HG02938 (cell line): ENCODE results near the gene PRMT1.
"Not testable (repeated sequence)": the region's sequence is repeated elsewhere in the genome, so short reads cannot be mapped to it uniquely, and the experiment has no call there.

Experiments used
- ATAC-seq: cut with Tn5 transposase; IDR thresholded peaks from one replicate; pipeline ENCODE4 v1.9.1; 2021; ENCODE audit warnings: mild to moderate bottlenecking, moderate library complexity; ENCODE audit not compliant: unreplicated experiment

The PRMT1 gene

GRCh38 chr19:49677231-49677900, at the start of gene PRMT1:
Gene PRMT1, plus strand, starts transcription at chr19:49677271. Its CDS starts 10 bp downstream, at chr19:49677281.
- ATAC-seq = no peak

- ATAC-seq = no peak
These were observed 47.4 kb upstream of the PRMT1 start for GRCh38 chr19:49629659-49630058.

- ATAC-seq = no peak
These were observed 46.0 kb upstream of the PRMT1 start for GRCh38 chr19:49631014-49631588.

GRCh38 chr19:49631610-49632192, 45.4 kb upstream of the PRMT1 start:
- no peak for ATAC-seq

- no peak for ATAC-seq
These were observed 44.5 kb upstream of the PRMT1 start for GRCh38 chr19:49632576-49632975.

- not testable (repeated sequence) for ATAC-seq
These were observed 43.8 kb upstream of the PRMT1 start for GRCh38 chr19:49633273-49633672.

- no peak for ATAC-seq
These were observed 41.4 kb upstream of the PRMT1 start for GRCh38 chr19:49635530-49636232.

- no peak for ATAC-seq
These were observed 40.7 kb upstream of the PRMT1 start for GRCh38 chr19:49636233-49636932.

GRCh38 chr19:49637821-49638738, 39.0 kb upstream of the PRMT1 start:
- ATAC-seq = no peak

GRCh38 chr19:49639401-49640112, 37.5 kb upstream of the PRMT1 start:
- ATAC-seq = no peak

- peak; percentile 69 for ATAC-seq
These were observed 36.8 kb upstream of the PRMT1 start, which contains the start of gene RRAS for GRCh38 chr19:49640113-49640898. Gene RRAS, minus strand, starts transcription at chr19:49640143. Its CDS starts 45 bp downstream, at chr19:49640098.

GRCh38 chr19:49641688-49642491, 35.2 kb upstream of the PRMT1 start, which contains the start of gene SCAF1:
Gene SCAF1, plus strand, starts transcription at chr19:49642209. Its CDS starts 2,818 bp downstream, at chr19:49645027.
- ATAC-seq = peak; percentile 49

- no peak for ATAC-seq
These were observed 34.5 kb upstream of the PRMT1 start for GRCh38 chr19:49642492-49643035.

GRCh38 chr19:49643466-49643865, 33.6 kb upstream of the PRMT1 start:
- no peak for ATAC-seq

GRCh38 chr19:49645592-49645991, 31.5 kb upstream of the PRMT1 start:
- ATAC-seq = no peak

GRCh38 chr19:49645995-49646394, 31.1 kb upstream of the PRMT1 start:
- no peak for ATAC-seq

- ATAC-seq = no peak
These were observed 30.5 kb upstream of the PRMT1 start for GRCh38 chr19:49646586-49646985.
